Activated naive CD8-positive, alpha-beta T cell treated with anti-CD3 and anti-CD28 coated beads for 36 hours (primary cell): ENCODE results near the gene CHMP2A. TPM values are rescaled to one million over a fixed set of nuclear protein-coding genes. Genes with fewer than 3 reads are reported as not detected.
"Not testable (repeated sequence)": the region's sequence is repeated elsewhere in the genome, so short reads cannot be mapped to it uniquely, and the experiment has no call there.

Experiments
- DNase-seq: peaks from one replicate; pipeline ENCODE4 v3.0.0; 2021
- H3K27ac Mint-ChIP-seq: one replicate; pipeline ENCODE4 v1.8.0; 2022; ENCODE audit warnings: mild to moderate bottlenecking, moderate library complexity, mixed read lengths
- H3K27me3 Mint-ChIP-seq: one replicate; pipeline ENCODE4 v1.8.0; 2022; ENCODE audit warnings: mild to moderate bottlenecking, mixed read lengths
- H3K36me3 Mint-ChIP-seq: one replicate; pipeline ENCODE4 v1.8.0; 2021; ENCODE audit warnings: mild to moderate bottlenecking, mixed read lengths
- H3K4me1 Mint-ChIP-seq: one replicate; pipeline ENCODE4 v1.8.0; 2021; ENCODE audit warnings: mixed read lengths
- H3K4me3 Mint-ChIP-seq: one replicate; pipeline ENCODE4 v1.8.0; 2022; ENCODE audit warnings: mild to moderate bottlenecking, moderate library complexity, mixed read lengths
- H3K9me3 Mint-ChIP-seq: one replicate; pipeline ENCODE4 v1.8.0; 2022; ENCODE audit warnings: mixed read lengths
- total RNA-seq, 2 experiments: library from RNA; stranded (reverse); gene quantifications; one replicate each; pipeline ENCODE4 v1.2.3, GENCODE V29; 2021

The CHMP2A gene
- total RNA-seq, 2 experiments from 2014 or later, result 76.9 to 79.2 TPM

- peak overlapping the region; percentile 90 for H3K4me3 Mint-ChIP-seq
- H3K36me3 Mint-ChIP-seq, result peaks cover 26% of the 10 kb centered on the region
- peaks cover 29% of the 10 kb centered on the region for H3K4me1 Mint-ChIP-seq
- peak overlapping the region; percentile 38 for H3K27ac Mint-ChIP-seq
- H3K27me3 Mint-ChIP-seq, result no peaks in the 10 kb centered on the region
- H3K9me3 Mint-ChIP-seq, result no peaks in the 10 kb centered on the region
- no peak for DNase-seq
Observed at GRCh38 chr19:58516246-58516836, 38.6 kb downstream of the CHMP2A start.

DNA sequence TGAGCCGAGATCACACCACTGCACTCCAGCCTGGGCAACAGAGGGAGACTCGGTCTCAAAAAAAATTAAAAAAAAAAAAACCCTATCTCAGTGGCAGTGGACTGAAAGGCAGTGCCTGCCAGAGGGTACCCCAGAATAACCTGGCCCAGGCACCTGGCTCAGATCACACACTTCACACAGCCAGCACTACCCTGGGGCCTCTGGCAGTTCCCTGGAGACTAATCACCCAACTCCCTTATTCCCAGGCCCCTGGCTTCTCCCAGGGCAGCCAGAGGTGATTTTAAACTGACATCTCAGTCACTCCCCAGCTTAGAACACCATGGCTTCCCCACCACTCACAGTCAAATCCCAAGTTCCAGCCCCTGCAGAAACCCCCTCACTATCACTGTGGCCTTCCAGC, 39.6 kb downstream of the CHMP2A start:
- no peaks in the 10 kb centered on the region for H3K9me3 Mint-ChIP-seq
- peaks cover 26% of the 10 kb centered on the region for H3K36me3 Mint-ChIP-seq
- DNase-seq, result no peak
- H3K27me3 Mint-ChIP-seq, result no peaks in the 10 kb centered on the region
- peak overlapping the region; percentile 64 for H3K27ac Mint-ChIP-seq
- peak overlapping the region; percentile 90 for H3K4me3 Mint-ChIP-seq
- H3K4me1 Mint-ChIP-seq, result peaks cover 25% of the 10 kb centered on the region

- H3K9me3 Mint-ChIP-seq, result no peaks in the 10 kb centered on the region
- peaks cover 26% of the 10 kb centered on the region for H3K36me3 Mint-ChIP-seq
- peak overlapping the region; percentile 94 for H3K27ac Mint-ChIP-seq
- H3K4me3 Mint-ChIP-seq, result peak overlapping the region; percentile 90
- no peaks in the 10 kb centered on the region for H3K27me3 Mint-ChIP-seq
- H3K4me1 Mint-ChIP-seq, result peaks cover 22% of the 10 kb centered on the region
- no peak for DNase-seq
Observed at GRCh38 chr19:58514564-58515022, 40.3 kb downstream of the CHMP2A start.

DNA sequence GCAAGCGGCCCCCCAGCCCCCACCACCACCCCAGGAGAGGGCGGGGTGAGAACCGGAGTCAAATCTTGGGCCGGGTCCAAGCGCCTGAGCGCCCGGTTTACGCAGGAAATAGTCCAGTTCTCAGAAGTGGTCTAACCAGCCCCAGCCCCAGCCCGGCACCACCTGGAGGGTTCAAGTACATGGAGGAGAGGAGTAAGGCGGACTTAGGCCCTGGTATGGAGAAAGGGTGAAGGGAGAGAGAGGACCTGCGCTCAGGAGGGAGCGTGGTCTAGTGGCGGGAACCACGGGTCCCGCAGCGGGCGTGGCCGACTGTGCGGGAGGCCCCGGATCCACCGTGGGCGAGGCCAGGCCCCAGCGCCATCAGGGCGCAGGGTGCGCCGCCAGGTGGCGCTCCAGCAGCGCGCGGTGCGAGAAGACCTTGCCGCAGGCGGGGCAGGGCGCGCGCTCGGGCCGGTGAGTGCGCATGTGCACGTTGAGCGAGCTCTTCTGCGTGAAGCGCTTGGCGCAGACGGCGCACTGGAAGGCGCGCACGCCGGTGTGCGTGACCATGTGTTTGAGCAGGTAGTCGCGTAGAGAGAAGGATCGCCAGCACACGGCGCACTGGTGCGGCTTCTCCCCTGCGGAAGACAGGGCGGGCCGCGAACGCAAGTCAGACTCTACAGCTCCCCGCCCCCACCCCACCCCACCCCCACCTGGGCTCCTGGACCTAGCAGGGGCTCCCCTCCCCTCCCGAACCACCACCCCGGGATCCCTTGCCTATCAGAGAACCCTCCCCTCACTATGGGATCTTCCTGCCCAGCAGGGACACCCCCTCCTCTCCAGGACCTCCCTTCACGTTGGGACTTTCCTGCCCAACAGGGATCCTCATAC, 41.0 kb downstream of the CHMP2A start:
- peak; percentile 99 for DNase-seq
- Mint-ChIP-seq H3K27ac (peak overlapping the region; percentile 94), H3K36me3 (peaks cover 23% of the 10 kb centered on the region), H3K4me3 (peak overlapping the region; percentile 90), H3K4me1 (peaks cover 22% of the 10 kb centered on the region), H3K27me3 (no peaks in the 10 kb centered on the region), H3K9me3 (no peaks in the 10 kb centered on the region)

DNA sequence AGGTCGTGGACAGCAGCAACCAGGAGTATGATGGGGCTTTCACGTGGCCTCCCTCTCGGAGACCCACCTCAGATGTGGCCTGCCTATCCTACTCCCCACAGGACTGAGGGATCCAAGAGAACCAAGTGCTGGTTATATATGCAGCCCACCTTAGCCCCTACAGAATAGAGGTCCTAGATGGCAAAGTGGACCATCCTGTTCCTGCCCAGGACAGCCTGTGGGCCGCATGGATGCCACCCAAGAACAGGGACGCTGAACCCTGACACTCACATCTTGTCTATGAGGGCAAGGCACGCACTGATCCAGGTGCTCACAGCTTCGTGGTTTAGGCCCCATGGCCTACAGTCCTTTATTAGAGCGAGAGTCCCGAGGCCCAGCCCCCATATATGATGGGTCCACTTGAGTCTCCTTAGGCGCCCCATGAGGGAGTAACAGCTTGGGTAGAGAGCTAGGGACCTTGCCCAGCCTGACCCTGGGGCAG, 41.7 kb downstream of the CHMP2A start:
- DNase-seq, result no peak
- Mint-ChIP-seq H3K4me3 (peak overlapping the region; percentile 90), H3K4me1 (peaks cover 22% of the 10 kb centered on the region), H3K36me3 (peaks cover 21% of the 10 kb centered on the region), H3K9me3 (no peaks in the 10 kb centered on the region), H3K27me3 (no peaks in the 10 kb centered on the region), H3K27ac (peak overlapping the region; percentile 91)

GRCh38 chr19:58511353-58512208, 43.3 kb downstream of the CHMP2A start, which contains the start of gene SLC27A5:
Gene SLC27A5 (minus strand): TSS chr19:58511992. CDS start chr19:58511955, 37 bp downstream.
- H3K27ac Mint-ChIP-seq, result peak within 1 kb of the TSS; percentile 91

DNA sequence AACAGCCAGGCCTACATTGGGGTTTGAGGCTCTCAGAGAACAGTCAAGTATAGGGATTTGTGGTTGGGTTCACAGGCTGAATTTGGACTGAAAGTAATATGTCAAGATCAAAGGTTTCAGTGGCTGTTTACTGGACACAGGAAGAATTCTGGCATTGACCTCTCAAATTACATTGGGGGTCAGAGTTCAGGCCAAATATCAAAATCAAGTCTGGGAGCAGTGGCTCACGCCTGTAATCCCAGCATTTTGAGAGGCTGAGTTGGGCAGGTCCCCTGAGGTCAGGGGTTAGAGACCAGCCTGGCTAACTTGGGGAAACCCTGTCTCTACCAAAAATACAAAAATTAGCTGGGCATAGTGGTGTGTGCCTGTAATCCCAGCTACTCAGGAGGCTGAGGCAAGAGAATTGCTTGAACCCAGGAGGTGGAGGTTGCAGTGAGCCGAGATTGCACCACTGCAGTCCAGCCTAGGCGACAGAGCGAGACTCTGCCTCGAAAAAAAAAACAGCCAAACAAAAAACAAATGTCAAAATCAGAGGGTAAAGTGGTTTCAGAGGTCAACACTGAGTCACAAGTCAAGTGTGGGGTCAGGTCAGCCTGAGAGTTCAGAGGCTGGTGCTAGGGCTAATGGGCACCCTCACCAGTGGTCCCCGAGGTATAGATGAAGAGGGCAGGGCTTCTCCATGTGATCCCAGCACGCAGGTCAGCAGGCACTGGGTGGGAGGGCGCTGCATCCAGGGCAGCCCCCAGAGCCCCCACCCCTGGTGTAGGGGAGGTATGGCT, 44.6 kb downstream of the CHMP2A start:
- Mint-ChIP-seq H3K9me3 (peaks cover 9% of the 10 kb centered on the region), H3K36me3 (peaks cover 21% of the 10 kb centered on the region), H3K27ac (no peak overlapping the region), H3K4me1 (peaks cover 7% of the 10 kb centered on the region), H3K27me3 (no peaks in the 10 kb centered on the region), H3K4me3 (no peak overlapping the region)
- DNase-seq, result no peak

More at GRCh38 chr19:58511353-58512208, 43.3 kb downstream of the CHMP2A start, which contains the start of gene SLC27A5:
- peaks cover 16% of the 10 kb centered on the region for H3K4me1 Mint-ChIP-seq
- H3K27me3 Mint-ChIP-seq, result no peaks in the 10 kb centered on the region
- H3K9me3 Mint-ChIP-seq, result peaks cover 9% of the 10 kb centered on the region
- DNase-seq, result no peak
- no peak within 1 kb of the TSS for H3K4me3 Mint-ChIP-seq
- peaks cover 28% of the 10 kb centered on the region for H3K36me3 Mint-ChIP-seq

DNA sequence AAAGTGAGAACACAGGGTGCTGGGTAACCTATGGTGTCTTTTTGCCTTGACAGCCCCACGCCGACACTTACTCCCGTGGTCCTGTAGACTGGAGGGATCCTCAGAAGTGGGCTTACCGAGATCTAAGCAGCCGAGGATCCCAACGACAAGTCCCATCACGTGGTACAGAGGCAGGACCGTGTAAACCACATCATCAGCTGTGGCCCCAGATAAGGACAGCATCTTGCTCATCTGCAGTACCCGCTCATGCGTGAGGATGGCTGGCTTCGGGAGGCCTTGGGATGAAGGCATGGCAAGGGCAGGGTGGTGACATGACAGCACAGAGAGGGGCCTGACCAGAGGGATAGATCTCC, 45.2 kb downstream of the CHMP2A start:
- no peak for DNase-seq
- H3K4me1 Mint-ChIP-seq, result peaks cover 3% of the 10 kb centered on the region
- H3K9me3 Mint-ChIP-seq, result peaks cover 9% of the 10 kb centered on the region
- peaks cover 17% of the 10 kb centered on the region for H3K36me3 Mint-ChIP-seq
- H3K4me3 Mint-ChIP-seq, result no peak overlapping the region
- H3K27me3 Mint-ChIP-seq, result no peaks in the 10 kb centered on the region
- no peak overlapping the region for H3K27ac Mint-ChIP-seq

DNA sequence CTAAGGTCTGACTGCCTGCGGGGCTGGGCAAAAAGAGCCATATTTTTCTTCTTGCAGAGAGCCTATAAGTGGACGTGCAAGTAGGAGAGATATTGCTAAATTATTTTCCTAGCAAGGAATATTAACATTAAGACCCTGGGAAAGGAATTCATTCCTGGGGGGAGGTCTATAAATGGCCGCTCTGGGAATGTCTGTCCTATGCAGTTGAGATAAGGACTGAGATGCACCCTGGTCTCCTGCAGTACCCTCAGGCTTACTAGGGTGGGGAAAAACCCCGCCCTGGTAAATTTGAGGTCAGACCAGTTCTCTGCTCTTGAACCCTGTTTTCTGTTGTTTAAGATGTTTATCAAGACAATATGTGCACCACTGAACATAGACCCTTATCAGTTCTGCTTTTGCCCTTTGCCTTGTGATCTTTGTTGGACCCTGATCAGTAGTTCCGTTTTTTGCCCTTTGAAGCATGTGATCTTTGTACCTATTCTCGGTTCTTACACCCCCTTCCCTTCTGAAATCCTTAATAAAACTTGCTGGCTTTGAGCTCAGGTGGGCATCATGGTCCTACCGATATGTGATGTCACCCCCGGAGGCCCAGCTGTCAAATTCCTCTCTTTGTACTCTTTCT, 47.2 kb downstream of the CHMP2A start:
- Mint-ChIP-seq H3K9me3 (peaks cover 14% of the 10 kb centered on the region), H3K36me3 (peaks cover 13% of the 10 kb centered on the region)
- not testable (repeated sequence) for H3K4me3 Mint-ChIP-seq, H3K4me1 Mint-ChIP-seq, DNase-seq, H3K27me3 Mint-ChIP-seq, H3K27ac Mint-ChIP-seq

Other genes starting within 250 kb of the CHMP2A start
- 10 to 100 TPM; 79.5 to 82.7 TPM for gene ERVK3-1, start 249.7 kb downstream of the CHMP2A start, total RNA-seq
- gene ZSCAN22, start 228.1 kb downstream of the CHMP2A start, total RNA-seq, result 1 to 10 TPM; 2.8 to 3.2 TPM
- gene A1BG, start 201.6 kb downstream of the CHMP2A start, total RNA-seq, result 10 to 100 TPM; 18.7 to 23.2 TPM
- 1 to 10 TPM; 1.5 to 1.7 TPM for gene ZNF497, start 192.4 kb downstream of the CHMP2A start, total RNA-seq
- 1 to 10 TPM; 2.0 to 2.1 TPM for gene ZNF837, start 174.1 kb downstream of the CHMP2A start, total RNA-seq
- gene RPS5, start 167.8 kb downstream of the CHMP2A start, total RNA-seq, result 1,000 to 10,000 TPM; 1,717 to 1,777 TPM
- gene RNF225, start 159.4 kb downstream of the CHMP2A start, total RNA-seq, result 1 to 10 TPM in 1 of 2 experiments, under 1 TPM in 1; 0.82 to 1.6 TPM
- gene ZNF584, start 146.5 kb downstream of the CHMP2A start, total RNA-seq, result 10 to 100 TPM; 15.1 to 17.2 TPM
- 1 to 10 TPM; 4.3 TPM for gene ZNF132, start 115.0 kb downstream of the CHMP2A start, total RNA-seq
- gene ZNF324B, start 103.5 kb downstream of the CHMP2A start, total RNA-seq, result 10 to 100 TPM in 1 of 2 experiments, 1 to 10 TPM in 1; 9.4 to 10.1 TPM
- gene ZNF324, start 88.0 kb downstream of the CHMP2A start, total RNA-seq, result 10 to 100 TPM; 12.8 to 13.7 TPM
- 1 to 10 TPM; 4.2 to 5.3 TPM for gene ZNF446, start 78.8 kb downstream of the CHMP2A start, total RNA-seq
- gene SLC27A5, start 43.1 kb downstream of the CHMP2A start, total RNA-seq, result 10 to 100 TPM; 23.4 to 28.0 TPM
- gene ZBTB45, start 35.3 kb downstream of the CHMP2A start, total RNA-seq, result 10 to 100 TPM; 11.1 to 11.8 TPM
- 100 to 1,000 TPM; 671 to 701 TPM for gene TRIM28, start 11.0 kb downstream of the CHMP2A start, total RNA-seq
- 100 to 1,000 TPM; 154 to 162 TPM for gene UBE2M, start 3.5 kb upstream of the CHMP2A start, total RNA-seq
- gene MZF1, start 18.2 kb upstream of the CHMP2A start, total RNA-seq, result 10 to 100 TPM in 1 of 2 experiments, 1 to 10 TPM in 1; 10.0 to 10.2 TPM